ENCODE results near the gene KRT9. TPM values are rescaled to one million over a fixed set of nuclear protein-coding genes. Genes with fewer than 3 reads are reported as not detected.

Gene KRT9
- total RNA-seq, 5 donors from 2014 or later (not counting 1 experiment from before 2014, with no cell fraction given): not detected

DNA sequence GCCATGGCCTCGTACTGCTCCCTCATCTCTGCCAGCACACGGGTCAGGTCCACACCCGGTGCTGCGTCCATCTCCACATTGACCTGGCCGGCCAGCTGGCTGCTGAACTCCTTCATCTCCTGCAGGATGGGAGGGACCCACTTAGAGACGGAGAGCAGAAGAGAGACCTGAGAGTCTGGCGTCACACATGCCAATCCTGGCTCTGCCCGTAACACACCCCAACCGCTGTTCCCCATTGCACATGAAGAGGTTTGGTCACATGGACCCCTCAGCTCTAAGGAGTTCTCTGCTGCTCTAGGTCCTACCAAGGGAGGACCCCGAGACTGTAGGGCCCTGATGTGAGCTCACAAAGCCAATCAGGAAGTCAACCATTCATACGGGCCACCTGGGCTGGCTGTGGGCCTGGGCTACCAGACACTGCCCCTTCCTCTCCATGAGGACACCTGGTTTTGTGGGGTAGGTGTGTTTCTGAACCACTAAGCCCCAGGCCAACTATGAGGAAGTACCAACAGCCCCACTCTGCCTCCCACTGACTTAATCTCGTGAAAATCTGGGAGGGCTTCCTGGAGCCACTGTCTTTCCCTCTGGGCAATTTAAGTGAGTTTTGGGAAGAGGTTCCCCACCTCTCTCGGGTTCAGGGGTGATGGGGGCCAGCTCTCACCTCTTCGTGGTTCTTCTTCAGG, 55.6 kb downstream of the KRT9 start:
- H3K27me3 ChIP-seq (replicated peaks in 1 of 2; ENCODE audit: control insufficient read depth in 2 of 2, extremely low read depth in 1 of 2, insufficient read depth in 2 of 2, low read length in 1 of 2): peaks cover 0 to 35% of the 10 kb centered on the region in 2 experiments
- no peak overlapping the region for H3K4me3 ChIP-seq (ENCODE audit: control insufficient read depth in 1 of 2, extremely low read depth in 1 of 2, low read length in 1 of 2)
- H3K27me3 Mint-ChIP-seq: peaks cover 2 to 8% of the 10 kb centered on the region in 2 donors
- no peak overlapping the region for H3K4me3 Mint-ChIP-seq
- H3K27ac ChIP-seq (ENCODE audit: low read length): no peak overlapping the region
- no peaks in the 10 kb centered on the region for H3K9me3 Mint-ChIP-seq
- ATAC-seq (replicated peaks in 1 of 4): no peak
- DNase-seq: no peak
- 76% methylated on average over 11 of the region's 14 CpGs for WGBS (ENCODE audit: insufficient coverage)
- no peaks in the 10 kb centered on the region for H3K36me3 ChIP-seq (ENCODE audit: control insufficient read depth in 2 of 2, extremely low read depth in 1 of 2, insufficient read depth in 1 of 2, low read length in 1 of 2)
- no peaks in the 10 kb centered on the region for H3K4me1 Mint-ChIP-seq
- no peak overlapping the region for H3K27ac Mint-ChIP-seq
- ChIA-PET POLR2A (no interaction called here), CTCF (no interaction called here)
- H3K9me3 ChIP-seq: no peaks in the 10 kb centered on the region
- H3K36me3 Mint-ChIP-seq: no peaks in the 10 kb centered on the region
- no peaks in the 10 kb centered on the region for H3K4me1 ChIP-seq (ENCODE audit: control insufficient read depth in 1 of 2, extremely low read depth in 1 of 2, insufficient read depth in 2 of 2, low read length in 2 of 2)

Other genes starting within 250 kb of the KRT9 start
- gene KRT33A, start 221.2 kb downstream of the KRT9 start, total RNA-seq: not detected
- gene KRT33B, start 202.2 kb downstream of the KRT9 start, total RNA-seq: not detected
- gene KRT34, start 189.8 kb downstream of the KRT9 start, total RNA-seq: not detected
- gene KRT31, start 174.5 kb downstream of the KRT9 start, total RNA-seq: not detected
- not detected for gene KRT37, start 147.5 kb downstream of the KRT9 start, total RNA-seq
- not detected for gene KRT38, start 131.1 kb downstream of the KRT9 start, total RNA-seq
- not detected for gene KRT32, start 104.7 kb downstream of the KRT9 start, total RNA-seq
- gene KRT35, start 90.9 kb downstream of the KRT9 start, total RNA-seq: not detected
- gene KRT36, start 82.1 kb downstream of the KRT9 start, total RNA-seq: not detected
- not detected for gene KRT13, start 66.4 kb downstream of the KRT9 start, total RNA-seq
- gene KRT15, start 53.2 kb downstream of the KRT9 start, total RNA-seq: under 1 TPM in 2 of 5 donors, not detected in 3; 0.18 to 0.63 TPM
- 1 to 10 TPM in 3 of 5 donors, not detected in 2; 3.8 to 4.8 (median 4.1) TPM for gene KRT19, start 43.8 kb downstream of the KRT9 start, total RNA-seq
- gene KRT14, start 14.8 kb upstream of the KRT9 start, total RNA-seq: not detected
- not detected for gene KRT16, start 40.7 kb upstream of the KRT9 start, total RNA-seq
- gene KRT17, start 52.5 kb upstream of the KRT9 start, total RNA-seq: not detected
- gene EIF1, start 116.8 kb upstream of the KRT9 start, total RNA-seq: 1,000 to 10,000 TPM in 2 of 5 donors, 100 to 1,000 TPM in 3; 962 to 2,431 (median 988) TPM
- gene GAST, start 140.3 kb upstream of the KRT9 start, total RNA-seq: not detected
- under 1 TPM in 3 of 5 donors, not detected in 2; 0.49 to 0.63 (median 0.53) TPM for gene HAP1, start 162.6 kb upstream of the KRT9 start, total RNA-seq
- 1 to 10 TPM; 1.1 to 4.8 (median 3.4) TPM for gene JUP, start 214.7 kb upstream of the KRT9 start, total RNA-seq
- 10 to 100 TPM in 1 of 5 donors, 1 to 10 TPM in 4; 2.9 to 11.0 (median 7.7) TPM for gene P3H4, start 239.9 kb upstream of the KRT9 start, total RNA-seq
- 1 to 10 TPM in 2 of 5 donors, under 1 TPM in 2, not detected in 1; 0.49 to 1.3 (median 1.1) TPM for gene FKBP10, start 240.9 kb upstream of the KRT9 start, total RNA-seq

All from T-cell (primary cell).